Type B pancreatic cell (in vitro differentiated cells): ENCODE results near the gene SDF4. TPM values are rescaled to one million over a fixed set of nuclear protein-coding genes. Genes with fewer than 3 reads are reported as not detected.

Experiments
- DNase-seq: peaks from one replicate; pipeline ENCODE4 v3.0.0; 2021; ENCODE audit warnings: mixed read lengths; ENCODE audit not compliant: unreplicated experiment; ENCODE audit errors: extremely low spot score
- H3K27ac Mint-ChIP-seq: 2 replicates; pipeline ENCODE4 v1.8.0; 2021; ENCODE audit warnings: mild to moderate bottlenecking, mixed read lengths
- H3K27me3 Mint-ChIP-seq: 2 replicates; pipeline ENCODE4 v1.8.0; 2021; ENCODE audit warnings: mixed read lengths
- H3K36me3 Mint-ChIP-seq: 2 replicates; pipeline ENCODE4 v1.8.0; 2021; ENCODE audit warnings: mixed read lengths
- H3K4me1 Mint-ChIP-seq: one replicate; pipeline ENCODE4 v1.8.0; 2021; ENCODE audit warnings: mixed read lengths; ENCODE audit not compliant: unreplicated experiment
- H3K4me3 Mint-ChIP-seq: 2 replicates; pipeline ENCODE4 v1.8.0; 2021; ENCODE audit warnings: mild to moderate bottlenecking, mixed read lengths
- H3K9me3 Mint-ChIP-seq: 2 replicates; pipeline ENCODE4 v1.8.0; 2021; ENCODE audit warnings: mixed read lengths
- total RNA-seq: library from RNA; stranded (reverse); gene quantifications from 2 replicates; pipeline ENCODE4 v1.2.1, GENCODE V29; 2021; ENCODE audit warnings: low replicate concordance
- TF ChIP-seq, protein P1 (sequence below): fragments of 200-600 bp; sonication (generic); conservative IDR thresholded peaks from 2 replicates; pipeline ENCODE4 v1.5.0; 2021; ENCODE audit warnings: antibody characterized with exemption, mild to moderate bottlenecking

Gene SDF4
- total RNA-seq, 1 donor from 2014 or later: 116 TPM

GRCh38 chr1:1173793-1174415, 57.9 kb downstream of the SDF4 start, which contains the start of gene TTLL10:
TTLL10 (plus strand) TSS chr1:1173880; CDS start chr1:1179216, 5,336 bp downstream.
- H3K9me3 Mint-ChIP-seq: no peaks in the 10 kb centered on the region
- DNase-seq: no peak
- H3K27ac Mint-ChIP-seq: no peak within 1 kb of the TSS
- no peaks in the 10 kb centered on the region for H3K36me3 Mint-ChIP-seq
- TF ChIP-seq, protein P1, sequence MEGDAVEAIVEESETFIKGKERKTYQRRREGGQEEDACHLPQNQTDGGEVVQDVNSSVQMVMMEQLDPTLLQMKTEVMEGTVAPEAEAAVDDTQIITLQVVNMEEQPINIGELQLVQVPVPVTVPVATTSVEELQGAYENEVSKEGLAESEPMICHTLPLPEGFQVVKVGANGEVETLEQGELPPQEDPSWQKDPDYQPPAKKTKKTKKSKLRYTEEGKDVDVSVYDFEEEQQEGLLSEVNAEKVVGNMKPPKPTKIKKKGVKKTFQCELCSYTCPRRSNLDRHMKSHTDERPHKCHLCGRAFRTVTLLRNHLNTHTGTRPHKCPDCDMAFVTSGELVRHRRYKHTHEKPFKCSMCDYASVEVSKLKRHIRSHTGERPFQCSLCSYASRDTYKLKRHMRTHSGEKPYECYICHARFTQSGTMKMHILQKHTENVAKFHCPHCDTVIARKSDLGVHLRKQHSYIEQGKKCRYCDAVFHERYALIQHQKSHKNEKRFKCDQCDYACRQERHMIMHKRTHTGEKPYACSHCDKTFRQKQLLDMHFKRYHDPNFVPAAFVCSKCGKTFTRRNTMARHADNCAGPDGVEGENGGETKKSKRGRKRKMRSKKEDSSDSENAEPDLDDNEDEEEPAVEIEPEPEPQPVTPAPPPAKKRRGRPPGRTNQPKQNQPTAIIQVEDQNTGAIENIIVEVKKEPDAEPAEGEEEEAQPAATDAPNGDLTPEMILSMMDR: no peak
- no peaks in the 10 kb centered on the region for H3K4me1 Mint-ChIP-seq
- H3K27me3 Mint-ChIP-seq: peaks cover 21% of the 10 kb centered on the region
- no peak within 1 kb of the TSS for H3K4me3 Mint-ChIP-seq

GRCh38 chr1:1173061-1173792, 58.6 kb downstream of the SDF4 start:
- no peak for DNase-seq
- H3K9me3 Mint-ChIP-seq: no peaks in the 10 kb centered on the region

GRCh38 chr1:1171546-1172340, 60.1 kb downstream of the SDF4 start:
- DNase-seq: no peak
- Mint-ChIP-seq H3K27ac (no peak overlapping the region), H3K9me3 (no peaks in the 10 kb centered on the region), H3K4me1 (no peaks in the 10 kb centered on the region), H3K4me3 (no peak overlapping the region), H3K27me3 (peaks cover 16% of the 10 kb centered on the region), H3K36me3 (no peaks in the 10 kb centered on the region)
- TF ChIP-seq, protein P1: no peak

More at GRCh38 chr1:1173061-1173792, 58.6 kb downstream of the SDF4 start:
- Mint-ChIP-seq H3K4me3 (no peak overlapping the region), H3K27me3 (peaks cover 21% of the 10 kb centered on the region), H3K4me1 (no peaks in the 10 kb centered on the region), H3K36me3 (no peaks in the 10 kb centered on the region), H3K27ac (no peak overlapping the region)
- TF ChIP-seq, protein P1: no peak

GRCh38 chr1:1171161-1171545, 60.6 kb downstream of the SDF4 start:
- no peak for DNase-seq
- no peak overlapping the region for H3K27ac Mint-ChIP-seq

More at GRCh38 chr1:1171161-1171545, 60.6 kb downstream of the SDF4 start:
- TF ChIP-seq, protein P1: no peak
- no peak overlapping the region for H3K4me3 Mint-ChIP-seq
- no peaks in the 10 kb centered on the region for H3K4me1 Mint-ChIP-seq
- peaks cover 13% of the 10 kb centered on the region for H3K27me3 Mint-ChIP-seq
- no peaks in the 10 kb centered on the region for H3K9me3 Mint-ChIP-seq
- no peaks in the 10 kb centered on the region for H3K36me3 Mint-ChIP-seq
